ENCODE results near the gene HSD17B2. TPM values are rescaled to one million over a fixed set of nuclear protein-coding genes. Genes with fewer than 3 reads are reported as not detected.

HSD17B2 gene
- total and polyA plus RNA-seq, 2 donors (not counting 1 experiment from before 2014, with no cell fraction given): 0.33 to 1.6 TPM

- Histone ChIP-seq H3K4me2 (ENCODE audit: extremely low read depth, insufficient read depth, low read length) (no peak overlapping the region), H4K20me1 (ENCODE audit: control insufficient read depth, extremely low read depth, insufficient read depth, low read length) (no peaks in the 10 kb centered on the region), H3K4me3 (replicated peaks in 1 of 4; ENCODE audit: control extremely low read depth in 1 of 4, insufficient read depth in 1 of 4, low read depth in 3 of 4, low read length in 4 of 4) (no peak overlapping the region), H3K27ac (ENCODE audit: insufficient read depth, low read length) (no peak overlapping the region), H2AFZ (ENCODE audit: low read length) (no peak overlapping the region), H3K9me3 (ENCODE audit: control insufficient read depth, insufficient read depth, low read depth, low read length) (no peaks in the 10 kb centered on the region), H3K4me1 (ENCODE audit: control insufficient read depth, extremely low read depth, insufficient read depth, low read length) (peaks cover 4% of the 10 kb centered on the region), H3K27me3 (ENCODE audit: control insufficient read depth, insufficient read depth, low read length) (no peaks in the 10 kb centered on the region), H3K79me2 (ENCODE audit: control insufficient read depth, insufficient read depth, low read length) (no peaks in the 10 kb centered on the region), H3K9ac (ENCODE audit: insufficient read depth, low read length) (no peak overlapping the region), H3K36me3 (ENCODE audit: control insufficient read depth, insufficient read depth, low read length) (no peaks in the 10 kb centered on the region)
- DNase-seq (ENCODE audit: low read depth in 2 of 2): peak; percentile 54 to 65
- no peak for TF ChIP-seq EZH2 (IDR thresholded peaks at IDR 0.05; ENCODE audit: low read length, missing control alignments)
- TF ChIP-seq, protein P1, sequence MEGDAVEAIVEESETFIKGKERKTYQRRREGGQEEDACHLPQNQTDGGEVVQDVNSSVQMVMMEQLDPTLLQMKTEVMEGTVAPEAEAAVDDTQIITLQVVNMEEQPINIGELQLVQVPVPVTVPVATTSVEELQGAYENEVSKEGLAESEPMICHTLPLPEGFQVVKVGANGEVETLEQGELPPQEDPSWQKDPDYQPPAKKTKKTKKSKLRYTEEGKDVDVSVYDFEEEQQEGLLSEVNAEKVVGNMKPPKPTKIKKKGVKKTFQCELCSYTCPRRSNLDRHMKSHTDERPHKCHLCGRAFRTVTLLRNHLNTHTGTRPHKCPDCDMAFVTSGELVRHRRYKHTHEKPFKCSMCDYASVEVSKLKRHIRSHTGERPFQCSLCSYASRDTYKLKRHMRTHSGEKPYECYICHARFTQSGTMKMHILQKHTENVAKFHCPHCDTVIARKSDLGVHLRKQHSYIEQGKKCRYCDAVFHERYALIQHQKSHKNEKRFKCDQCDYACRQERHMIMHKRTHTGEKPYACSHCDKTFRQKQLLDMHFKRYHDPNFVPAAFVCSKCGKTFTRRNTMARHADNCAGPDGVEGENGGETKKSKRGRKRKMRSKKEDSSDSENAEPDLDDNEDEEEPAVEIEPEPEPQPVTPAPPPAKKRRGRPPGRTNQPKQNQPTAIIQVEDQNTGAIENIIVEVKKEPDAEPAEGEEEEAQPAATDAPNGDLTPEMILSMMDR (conservative IDR thresholded peaks at IDR 0.05 in 1 of 2, IDR thresholded peaks at IDR 0.05 in 1 of 2; ENCODE audit: low read depth in 1 of 2, low read length in 2 of 2): no peak
Observed at GRCh38 chr16:82082543-82083244, 47.6 kb downstream of the HSD17B2 start.

GRCh38 chr16:82083710-82084353 lies 48.8 kb downstream of the HSD17B2 start:
- H4K20me1 ChIP-seq (ENCODE audit: control insufficient read depth, extremely low read depth, insufficient read depth, low read length): no peaks in the 10 kb centered on the region
- no peak overlapping the region for H2AFZ ChIP-seq (ENCODE audit: low read length)
- no peaks in the 10 kb centered on the region for H3K27me3 ChIP-seq (ENCODE audit: control insufficient read depth, insufficient read depth, low read length)
- no peak for DNase-seq (ENCODE audit: low read depth in 2 of 2)
- TF ChIP-seq EZH2 (IDR thresholded peaks at IDR 0.05; ENCODE audit: low read length, missing control alignments): no peak
- TF ChIP-seq, protein P1 (conservative IDR thresholded peaks at IDR 0.05 in 1 of 2, IDR thresholded peaks at IDR 0.05 in 1 of 2; ENCODE audit: low read depth in 1 of 2, low read length in 2 of 2): no peak
- no peak overlapping the region for H3K4me2 ChIP-seq (ENCODE audit: extremely low read depth, insufficient read depth, low read length)
- no peaks in the 10 kb centered on the region for H3K36me3 ChIP-seq (ENCODE audit: control insufficient read depth, insufficient read depth, low read length)
- no peak overlapping the region for H3K27ac ChIP-seq (ENCODE audit: insufficient read depth, low read length)
- H3K9ac ChIP-seq (ENCODE audit: insufficient read depth, low read length): no peak overlapping the region
- no peaks in the 10 kb centered on the region for H3K79me2 ChIP-seq (ENCODE audit: control insufficient read depth, insufficient read depth, low read length)
- H3K4me1 ChIP-seq (ENCODE audit: control insufficient read depth, extremely low read depth, insufficient read depth, low read length): peaks cover 4% of the 10 kb centered on the region
- no peak overlapping the region for H3K4me3 ChIP-seq (replicated peaks in 1 of 4; ENCODE audit: control extremely low read depth in 1 of 4, insufficient read depth in 1 of 4, low read depth in 3 of 4, low read length in 4 of 4)
- H3K9me3 ChIP-seq (ENCODE audit: control insufficient read depth, insufficient read depth, low read depth, low read length): no peaks in the 10 kb centered on the region

GRCh38 chr16:82085011-82085779 lies 50.1 kb downstream of the HSD17B2 start:
- Histone ChIP-seq H3K36me3 (ENCODE audit: control insufficient read depth, insufficient read depth, low read length) (no peaks in the 10 kb centered on the region), H3K9ac (ENCODE audit: insufficient read depth, low read length) (no peak overlapping the region), H3K4me2 (ENCODE audit: extremely low read depth, insufficient read depth, low read length) (no peak overlapping the region), H3K27ac (ENCODE audit: insufficient read depth, low read length) (no peak overlapping the region), H3K4me1 (ENCODE audit: control insufficient read depth, extremely low read depth, insufficient read depth, low read length) (peaks cover 4% of the 10 kb centered on the region), H3K4me3 (replicated peaks in 1 of 4; ENCODE audit: control extremely low read depth in 1 of 4, insufficient read depth in 1 of 4, low read depth in 3 of 4, low read length in 4 of 4) (no peak overlapping the region), H3K79me2 (ENCODE audit: control insufficient read depth, insufficient read depth, low read length) (no peaks in the 10 kb centered on the region), H3K9me3 (ENCODE audit: control insufficient read depth, insufficient read depth, low read depth, low read length) (no peaks in the 10 kb centered on the region), H3K27me3 (ENCODE audit: control insufficient read depth, insufficient read depth, low read length) (no peaks in the 10 kb centered on the region), H2AFZ (ENCODE audit: low read length) (no peak overlapping the region), H4K20me1 (ENCODE audit: control insufficient read depth, extremely low read depth, insufficient read depth, low read length) (no peaks in the 10 kb centered on the region)
- TF ChIP-seq, protein P1 (conservative IDR thresholded peaks at IDR 0.05 in 1 of 2, IDR thresholded peaks at IDR 0.05 in 1 of 2; ENCODE audit: low read depth in 1 of 2, low read length in 2 of 2): no peak
- no peak for TF ChIP-seq EZH2 (IDR thresholded peaks at IDR 0.05; ENCODE audit: low read length, missing control alignments)
- DNase-seq (ENCODE audit: low read depth in 2 of 2): no peak
